Spleen (tissue), 7 donors: ENCODE data around the gene PCDHGC3.

ENCODE experiments used
- CTCF ChIP-seq, 11 experiments: fragments of 200-600 bp in 7 of 11; fragments of 450-650 bp in 4 of 11; sonication (generic) in 4 of 11; IDR thresholded peaks in 8 of 11; conservative IDR thresholded peaks in 3 of 11; 1 replicate in 7 of 11; 2 replicates in 4 of 11; pipeline versions ENCODE4 v1.4.0 to v1.8.0; 2016 to 2021; ENCODE audit warnings: antibody characterized with exemption in 11 of 11, inconsistent platforms in 4 of 11, mild to moderate bottlenecking in 1 of 11
- POLR2A ChIP-seq, 3 donors: fragments of 450-650 bp; IDR thresholded peaks; one replicate each; pipeline ENCODE4 v1.5.1; 2017; ENCODE audit warnings: antibody characterized with exemption in 3 of 3, mild to moderate bottlenecking in 1 of 3
- POLR2AphosphoS5 ChIP-seq, 3 donors: sonication (generic); formaldehyde crosslinking; IDR thresholded peaks; one replicate each; pipeline ENCODE4 v1.5.1; 2017; ENCODE audit warnings: antibody characterized with exemption in 3 of 3
- donor health status: DM: no; HTN: no; CAD: no; lungs with moderate emphysema.
- donor health status: DM: no; HTN: no; CAD: no.
- donor health status: DM: no; HTN: no; CAD: no.

- TF ChIP-seq POLR2A (IDR thresholded peaks at IDR 0.05) (no peak), CTCF (IDR thresholded peaks at IDR 0.05 in 8 of 11, conservative IDR thresholded peaks at IDR 0.05 in 3 of 11) (no peak), POLR2AphosphoS5 (IDR thresholded peaks at IDR 0.05) (no peak)
These were observed 26.0 kb downstream of the PCDHGC3 start for GRCh38 chr5:141501761-141502160.
